NT2/D1 (cell line): ENCODE results near the gene TBC1D30.

ENCODE experiments used
- SUZ12 ChIP-seq: IDR thresholded peaks from 2 replicates; pipeline ENCODE4 v1.6.1; 2011; ENCODE audit not compliant: insufficient read length, insufficient read depth; ENCODE audit errors: extremely low read depth
- YY1 ChIP-seq: IDR thresholded peaks from 2 replicates; pipeline ENCODE4 v1.6.1; 2011; ENCODE audit not compliant: insufficient read length, insufficient read depth
- ZNF274 ChIP-seq: IDR thresholded peaks from 2 replicates; pipeline ENCODE4 v1.6.1; 2011; ENCODE audit warnings: mild to moderate bottlenecking, low read depth, low read length

DNA sequence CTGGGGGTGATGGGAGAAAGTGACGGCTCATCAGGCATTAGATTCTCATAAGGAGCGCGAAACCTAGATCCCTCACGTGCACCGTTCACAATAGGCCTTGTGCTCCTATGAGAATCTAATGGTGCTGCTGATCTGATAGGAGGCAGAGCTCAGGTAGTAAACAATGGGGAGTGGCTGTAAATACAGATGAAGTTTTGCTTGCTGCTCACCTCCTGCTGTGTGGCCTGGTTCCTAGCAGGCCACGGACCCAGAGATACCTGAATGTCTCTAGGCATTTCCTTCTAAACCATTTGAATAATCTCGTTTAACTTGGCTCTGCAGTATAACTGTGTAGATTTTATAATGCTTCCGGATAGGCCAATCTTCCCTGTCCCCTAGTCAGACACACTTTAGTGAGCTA lies 13.0 kb downstream of the TBC1D30 start:
- no peak for TF ChIP-seq YY1
- TF ChIP-seq ZNF274: no peak
- no peak for TF ChIP-seq SUZ12
